SK-N-SH treated with all-trans-retinoic acid at 6 μM for 48 hours (cell line): ENCODE measurements around the gene GGA2.

Source experiments
- CSDC2 ChIP-seq: fragments of 250-450 bp; sonication (Bioruptor Pico); IDR thresholded peaks from 2 replicates; pipeline ENCODE4 v1.5.0; 2020; ENCODE audit warnings: mild to moderate bottlenecking, moderate library complexity
- ISL1 ChIP-seq: fragments of 250-450 bp; sonication (Bioruptor Pico); IDR thresholded peaks from 2 replicates; pipeline ENCODE4 v2.1.2; 2022; ENCODE audit warnings: mild to moderate bottlenecking, moderate library complexity
- PPARA ChIP-seq: fragments of 250-450 bp; sonication (Bioruptor Pico); IDR thresholded peaks from 2 replicates; pipeline ENCODE4 v1.5.0; 2020; ENCODE audit warnings: mild to moderate bottlenecking, borderline replicate concordance
- RARB ChIP-seq: fragments of 250-450 bp; sonication (Bioruptor Pico); IDR thresholded peaks from 2 replicates; pipeline ENCODE4 v1.8.0; 2021; ENCODE audit warnings: mild to moderate bottlenecking, moderate library complexity
- TCF4 ChIP-seq: fragments of 250-450 bp; sonication (Bioruptor Pico); IDR thresholded peaks from 2 replicates; pipeline ENCODE4 v1.8.0; 2021; ENCODE audit warnings: mild to moderate bottlenecking, moderate library complexity, borderline replicate concordance
- ZFP30 ChIP-seq: fragments of 450-650 bp; formaldehyde crosslinking; IDR thresholded peaks from 2 replicates; pipeline ENCODE4 v1.5.0; 2022; ENCODE audit warnings: mild to moderate bottlenecking, moderate library complexity
- ZNF565 ChIP-seq: fragments of 450-650 bp; formaldehyde crosslinking; conservative IDR thresholded peaks from 2 replicates; pipeline ENCODE4 v1.5.0; 2020; ENCODE audit warnings: low read depth, mild to moderate bottlenecking, moderate library complexity
- ZNF8 ChIP-seq: fragments of 450-650 bp; formaldehyde crosslinking; IDR thresholded peaks from 2 replicates; pipeline ENCODE4 v1.5.0; 2020; ENCODE audit warnings: mild to moderate bottlenecking, moderate library complexity
- TF ChIP-seq, protein P1 (sequence below): fragments of 250-450 bp; sonication (Bioruptor Pico); IDR thresholded peaks from 2 replicates; pipeline ENCODE4 v1.8.0; 2020; ENCODE audit warnings: mild to moderate bottlenecking, moderate library complexity, borderline replicate concordance
- TF ChIP-seq, protein P2 (sequence below): fragments of 250-450 bp; sonication (Bioruptor Pico); IDR thresholded peaks from 2 replicates; pipeline ENCODE4 v1.8.0; 2021; ENCODE audit warnings: low read depth, mild to moderate bottlenecking, moderate library complexity, borderline replicate concordance

DNA sequence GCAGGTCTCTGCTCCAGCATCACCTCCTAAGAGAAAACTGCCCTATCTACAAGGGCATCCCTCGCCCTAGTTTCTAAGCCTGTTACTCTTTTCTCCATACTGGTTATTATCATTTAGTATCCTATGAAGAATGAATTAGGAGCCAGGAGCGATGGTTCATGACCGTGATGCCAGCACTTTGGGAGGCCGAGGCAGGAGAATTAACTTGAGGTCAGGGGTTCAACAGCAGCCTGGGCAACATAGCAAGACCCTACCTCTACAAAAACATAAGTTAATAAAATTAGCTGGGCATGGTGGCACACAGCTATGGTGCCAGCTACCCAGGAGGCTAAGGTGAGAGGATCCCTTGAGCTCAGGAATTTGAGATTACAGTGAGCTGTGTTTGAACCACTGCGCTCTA is 39.6 kb upstream of the GGA2 start:
- TF ChIP-seq, protein P1, sequence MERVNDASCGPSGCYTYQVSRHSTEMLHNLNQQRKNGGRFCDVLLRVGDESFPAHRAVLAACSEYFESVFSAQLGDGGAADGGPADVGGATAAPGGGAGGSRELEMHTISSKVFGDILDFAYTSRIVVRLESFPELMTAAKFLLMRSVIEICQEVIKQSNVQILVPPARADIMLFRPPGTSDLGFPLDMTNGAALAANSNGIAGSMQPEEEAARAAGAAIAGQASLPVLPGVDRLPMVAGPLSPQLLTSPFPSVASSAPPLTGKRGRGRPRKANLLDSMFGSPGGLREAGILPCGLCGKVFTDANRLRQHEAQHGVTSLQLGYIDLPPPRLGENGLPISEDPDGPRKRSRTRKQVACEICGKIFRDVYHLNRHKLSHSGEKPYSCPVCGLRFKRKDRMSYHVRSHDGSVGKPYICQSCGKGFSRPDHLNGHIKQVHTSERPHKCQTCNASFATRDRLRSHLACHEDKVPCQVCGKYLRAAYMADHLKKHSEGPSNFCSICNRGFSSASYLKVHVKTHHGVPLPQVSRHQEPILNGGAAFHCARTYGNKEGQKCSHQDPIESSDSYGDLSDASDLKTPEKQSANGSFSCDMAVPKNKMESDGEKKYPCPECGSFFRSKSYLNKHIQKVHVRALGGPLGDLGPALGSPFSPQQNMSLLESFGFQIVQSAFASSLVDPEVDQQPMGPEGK (CRISPR knock-in tag): no peak
- TF ChIP-seq PPARA (no peak), ISL1 (no peak), CSDC2 (no peak), TCF4 (CRISPR knock-in tag) (no peak), ZNF565 (no peak), ZNF8 (CRISPR knock-in tag) (no peak), ZFP30 (CRISPR knock-in tag) (no peak), RARB (CRISPR knock-in tag) (no peak)
- TF ChIP-seq, protein P2, sequence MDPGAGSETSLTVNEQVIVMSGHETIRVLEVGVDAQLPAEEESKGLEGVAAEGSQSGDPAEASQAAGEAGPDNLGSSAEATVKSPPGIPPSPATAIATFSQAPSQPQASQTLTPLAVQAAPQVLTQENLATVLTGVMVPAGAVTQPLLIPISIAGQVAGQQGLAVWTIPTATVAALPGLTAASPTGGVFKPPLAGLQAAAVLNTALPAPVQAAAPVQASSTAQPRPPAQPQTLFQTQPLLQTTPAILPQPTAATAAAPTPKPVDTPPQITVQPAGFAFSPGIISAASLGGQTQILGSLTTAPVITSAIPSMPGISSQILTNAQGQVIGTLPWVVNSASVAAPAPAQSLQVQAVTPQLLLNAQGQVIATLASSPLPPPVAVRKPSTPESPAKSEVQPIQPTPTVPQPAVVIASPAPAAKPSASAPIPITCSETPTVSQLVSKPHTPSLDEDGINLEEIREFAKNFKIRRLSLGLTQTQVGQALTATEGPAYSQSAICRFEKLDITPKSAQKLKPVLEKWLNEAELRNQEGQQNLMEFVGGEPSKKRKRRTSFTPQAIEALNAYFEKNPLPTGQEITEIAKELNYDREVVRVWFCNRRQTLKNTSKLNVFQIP: no peak
